Stimulated activated CD8-positive, alpha-beta memory T cell treated with anti-CD3 and anti-CD28 coated beads, Interleukin-4, amount 100 ng/mL, for 1 hour (primary cell): ENCODE data around the gene RHAG.
"Not testable (repeated sequence)": the region's sequence is repeated elsewhere in the genome, so short reads cannot be mapped to it uniquely, and the experiment has no call there.

Experiments used
- DNase-seq, 2 donors: peaks; one replicate each; pipeline ENCODE4 v3.0.0-alpha.2; 2020; ENCODE audit warnings: low read depth in 2 of 2, low spot score in 1 of 2

Gene RHAG

GRCh38 chr6:49635978-49636712, 494 bp downstream of the RHAG start:
- no peak for DNase-seq

DNA sequence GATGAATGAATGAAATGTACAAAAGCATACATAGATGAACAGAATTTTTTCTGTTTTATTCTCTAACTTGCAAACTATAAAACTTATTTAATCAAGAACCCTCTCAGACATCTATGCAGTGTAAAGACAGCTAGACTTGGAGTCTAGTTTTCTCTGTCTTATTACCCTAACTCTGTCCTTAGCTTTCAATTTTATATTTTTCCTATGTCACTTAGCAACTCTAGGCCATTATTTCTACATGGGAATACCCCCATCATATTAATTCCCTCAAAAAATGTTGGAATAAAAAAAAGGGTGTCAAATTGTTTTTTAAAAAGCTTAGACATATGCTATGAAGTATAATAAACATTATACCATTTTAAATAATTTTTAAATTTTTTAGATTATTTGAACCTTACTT, 1.2 kb downstream of the RHAG start:
- DNase-seq = no peak

GRCh38 chr6:49634836-49635218, 1.8 kb downstream of the RHAG start:
- DNase-seq = no peak

DNA sequence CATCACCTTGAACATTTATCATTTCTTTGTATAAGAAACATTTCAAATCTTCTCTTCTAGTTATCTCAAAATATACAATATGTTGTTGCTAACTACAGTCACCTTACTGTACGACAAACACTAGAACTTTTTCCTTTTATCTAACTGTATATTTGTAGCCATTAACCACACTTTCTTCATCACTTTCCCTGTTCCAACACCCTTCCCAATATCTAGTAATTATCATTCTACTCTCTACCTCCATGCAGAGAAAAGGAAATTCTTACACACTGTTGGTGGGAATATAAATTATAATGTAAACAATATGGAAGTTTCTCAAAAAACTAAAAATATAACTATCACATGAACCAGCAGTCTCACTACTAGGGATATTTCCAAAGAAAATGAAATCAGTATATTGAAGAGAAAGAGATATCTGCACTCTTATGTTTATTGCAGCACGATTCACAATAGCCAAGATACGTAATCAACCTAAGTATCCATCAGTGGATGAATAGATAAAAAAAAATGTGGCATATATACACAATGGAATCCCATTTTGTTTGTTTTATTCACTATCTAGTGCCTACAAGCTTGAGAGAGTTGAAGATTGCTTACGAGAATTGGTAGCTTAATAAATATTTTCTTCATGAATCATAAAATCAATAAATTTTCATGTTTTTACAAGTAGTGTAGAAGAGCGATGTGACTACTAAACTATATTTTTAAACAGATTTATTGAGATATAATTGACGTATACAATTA, 2.4 kb downstream of the RHAG start:
- DNase-seq = no peak

- DNase-seq = no peak
Observed at GRCh38 chr6:49633541-49633940, 3.1 kb downstream of the RHAG start.

DNA sequence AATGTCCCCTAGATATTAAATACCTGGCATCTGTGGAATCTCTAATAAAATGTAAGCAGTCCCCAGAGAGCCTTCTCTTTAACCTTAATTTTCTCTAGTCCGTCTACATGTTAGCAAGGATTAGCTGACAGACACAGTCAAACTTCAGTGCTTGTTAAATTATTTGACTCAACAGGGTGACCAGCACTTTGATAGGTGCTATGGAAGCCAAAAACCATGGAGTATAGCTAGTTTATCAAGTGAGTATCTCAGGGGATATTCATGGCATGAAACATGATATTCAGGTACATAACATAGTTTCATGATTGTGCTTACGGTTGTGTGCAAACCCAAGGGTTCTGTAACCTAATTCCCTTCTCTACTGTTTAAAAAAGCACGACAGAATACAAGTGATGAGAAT, 3.9 kb downstream of the RHAG start:
- DNase-seq = no peak

GRCh38 chr6:49629485-49630088, 7.1 kb downstream of the RHAG start:
- not testable (repeated sequence) for DNase-seq

GRCh38 chr6:49626811-49627210, 9.8 kb downstream of the RHAG start:
- DNase-seq = no peak

GRCh38 chr6:49618257-49618656, 18.4 kb downstream of the RHAG start:
- no peak for DNase-seq

- DNase-seq = not testable (repeated sequence)
Observed at GRCh38 chr6:49614144-49614543, 22.5 kb downstream of the RHAG start.

DNA sequence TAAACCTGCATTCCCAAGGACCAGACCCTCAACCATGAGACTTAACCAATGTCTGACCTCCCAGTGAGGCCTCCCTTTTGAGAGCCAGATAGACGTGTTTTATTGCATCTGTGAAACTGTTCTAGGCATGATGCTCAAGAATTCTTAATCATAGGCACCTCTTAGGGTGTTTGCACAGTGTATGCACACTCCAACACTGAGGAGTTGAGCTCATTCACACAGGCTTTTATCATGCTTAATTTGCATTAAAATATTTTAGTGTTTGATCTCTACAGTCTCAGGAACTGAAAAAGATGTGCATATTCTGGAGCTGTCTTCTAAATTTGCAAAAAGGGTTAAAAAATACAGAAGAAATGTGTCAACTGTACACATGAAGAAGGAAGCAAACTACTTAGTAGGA, 27.4 kb downstream of the RHAG start:
- DNase-seq = no peak

DNA sequence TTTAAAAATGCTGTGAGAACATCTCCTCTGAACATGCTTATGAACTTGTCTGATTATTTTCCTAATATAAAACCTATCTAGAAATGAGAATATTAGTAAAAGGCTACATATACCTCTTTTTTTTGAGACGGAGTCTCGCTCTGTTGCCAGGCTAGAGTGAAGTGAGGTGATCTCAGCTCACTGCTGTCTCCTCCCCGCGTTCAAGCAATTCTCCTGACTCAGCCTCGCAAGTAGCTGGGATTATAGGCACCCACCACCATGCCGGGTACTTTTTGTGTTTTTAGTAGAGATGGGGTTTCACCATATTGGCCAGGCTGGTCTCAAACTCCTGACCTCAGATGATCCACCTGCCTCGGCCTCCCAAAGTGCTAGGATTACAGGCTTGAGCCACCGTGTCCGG, 28.4 kb downstream of the RHAG start:
- not testable (repeated sequence) for DNase-seq

- no peak for DNase-seq
Observed at GRCh38 chr6:49607391-49607982, 29.2 kb downstream of the RHAG start.

DNA sequence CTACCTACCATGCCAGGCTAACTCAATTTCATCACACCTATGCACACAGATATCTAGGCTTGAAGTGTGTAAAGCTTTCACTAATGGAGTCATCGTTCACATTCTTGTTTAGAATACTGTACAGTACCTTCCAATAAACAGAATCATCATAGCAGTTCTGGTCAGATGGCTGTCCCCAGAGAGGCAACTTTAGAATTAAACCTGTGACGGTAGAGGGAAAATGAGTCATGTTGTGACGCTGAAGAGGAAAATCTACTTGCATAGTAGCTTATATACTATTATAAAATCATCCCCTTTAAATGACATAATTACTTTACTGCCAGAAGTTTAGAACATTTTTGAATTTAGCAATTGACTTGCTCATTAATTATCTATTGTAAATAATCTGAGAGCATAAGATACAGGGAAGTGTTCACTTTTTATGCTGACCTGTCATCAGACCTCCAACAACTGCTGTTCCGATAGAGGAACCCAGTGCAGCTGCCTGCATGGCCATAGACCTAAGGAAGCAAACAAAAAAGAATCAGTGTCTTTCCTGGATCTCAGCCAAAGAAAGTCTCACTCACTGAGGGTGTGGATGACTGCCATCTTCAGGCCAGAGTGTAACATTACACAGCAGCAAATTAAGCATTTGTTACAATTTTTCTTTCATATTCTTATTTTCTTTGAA, 29.8 kb downstream of the RHAG start:
- DNase-seq = no peak

DNA sequence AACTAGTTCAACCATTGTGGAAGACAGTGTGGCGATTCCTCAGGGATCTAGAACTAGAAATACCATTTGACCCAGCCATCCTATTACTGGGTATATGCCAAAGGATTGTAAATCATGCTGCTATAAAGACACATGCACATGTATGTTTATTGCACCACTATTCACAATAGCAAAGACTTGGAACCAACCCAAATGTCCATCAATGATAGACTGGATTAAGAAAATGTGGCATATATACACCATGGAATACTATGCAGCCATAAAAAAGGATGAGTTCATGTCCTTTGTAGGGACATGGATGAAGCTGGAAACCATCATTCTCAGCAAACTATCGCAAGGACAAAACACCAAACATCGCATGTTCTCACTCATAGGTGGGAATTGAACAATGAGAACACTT, 32.6 kb downstream of the RHAG start:
- DNase-seq = not testable (repeated sequence)

- not testable (repeated sequence) for DNase-seq
Observed at GRCh38 chr6:49587262-49587661, 49.4 kb downstream of the RHAG start.

- DNase-seq = no peak
Observed at GRCh38 chr6:49582529-49582928, 54.1 kb downstream of the RHAG start.

DNA sequence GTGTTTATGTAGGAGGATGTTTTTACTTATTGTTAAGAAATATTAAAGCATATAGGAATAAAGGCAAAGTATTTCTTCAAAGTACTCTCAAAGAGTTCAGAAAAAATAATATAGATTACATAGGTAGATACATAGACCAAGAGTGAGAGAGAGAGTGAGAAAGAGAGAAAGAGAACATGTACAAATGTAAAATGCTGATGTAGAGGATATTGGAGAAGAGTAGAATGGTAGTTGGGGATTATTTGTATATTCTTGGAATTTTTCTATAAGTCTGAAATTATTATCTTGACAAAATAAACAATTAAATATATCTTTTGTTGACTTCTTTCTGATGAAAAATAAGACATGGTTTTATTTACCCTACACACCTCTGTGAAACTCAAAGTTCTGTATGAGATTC, 57.0 kb downstream of the RHAG start:
- no peak for DNase-seq

DNA sequence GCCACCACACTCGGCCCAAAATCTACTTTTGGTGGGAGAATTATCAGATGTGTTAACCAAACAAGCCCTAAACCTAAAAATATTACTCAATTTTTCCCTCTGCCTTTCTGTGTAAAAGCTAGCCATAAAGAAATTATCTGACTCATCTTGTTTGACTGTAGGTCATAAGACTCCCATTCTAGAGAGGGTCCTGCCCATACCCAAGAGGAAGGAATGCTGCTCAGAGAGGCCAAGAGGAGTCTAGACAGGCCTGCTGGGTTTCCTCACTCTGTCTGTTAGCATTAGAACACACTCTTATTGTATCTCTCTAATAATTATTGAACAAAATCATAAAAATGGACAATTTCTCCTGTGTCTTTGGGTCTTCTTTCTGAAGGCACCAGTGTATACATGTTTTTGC, 60.0 kb downstream of the RHAG start:
- no peak for DNase-seq

GRCh38 chr6:49570474-49571079, 66.1 kb downstream of the RHAG start:
- no peak for DNase-seq

GRCh38 chr6:49565855-49566254, 70.8 kb downstream of the RHAG start:
- no peak for DNase-seq
